Measurements from ENCODE around the gene MVD.

The MVD gene

DNA sequence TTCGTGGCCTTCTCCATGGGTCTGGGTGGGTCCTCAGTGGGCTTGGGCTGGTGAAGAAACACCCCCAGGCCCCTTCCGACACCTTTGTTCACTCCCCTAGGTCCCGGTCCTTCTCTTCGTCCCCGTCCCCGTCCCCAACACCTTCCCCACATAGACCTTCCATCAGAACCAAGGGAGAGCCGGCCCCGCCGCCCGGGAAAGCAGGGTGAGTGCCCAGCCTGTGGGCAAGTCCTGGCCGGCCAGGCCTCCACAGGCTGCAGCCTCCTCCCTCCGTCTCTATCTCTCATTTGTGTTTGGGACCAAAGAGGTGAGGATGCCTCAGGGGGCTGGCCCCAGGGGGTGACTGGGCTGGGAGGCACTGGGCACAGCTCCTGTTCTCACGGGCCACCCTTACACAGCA lies 39.0 kb downstream of the MVD start:
- H3K4me3 ChIP-seq (ENCODE audit: low read depth, low read length) = no peak overlapping the region
- H3K36me3 ChIP-seq = peaks cover 64% of the 10 kb centered on the region
- H3K27me3 ChIP-seq = no peaks in the 10 kb centered on the region
- H3K4me1 ChIP-seq = no peaks in the 10 kb centered on the region
- H3K9me3 ChIP-seq = no peaks in the 10 kb centered on the region
- TF ChIP-seq, protein P1, sequence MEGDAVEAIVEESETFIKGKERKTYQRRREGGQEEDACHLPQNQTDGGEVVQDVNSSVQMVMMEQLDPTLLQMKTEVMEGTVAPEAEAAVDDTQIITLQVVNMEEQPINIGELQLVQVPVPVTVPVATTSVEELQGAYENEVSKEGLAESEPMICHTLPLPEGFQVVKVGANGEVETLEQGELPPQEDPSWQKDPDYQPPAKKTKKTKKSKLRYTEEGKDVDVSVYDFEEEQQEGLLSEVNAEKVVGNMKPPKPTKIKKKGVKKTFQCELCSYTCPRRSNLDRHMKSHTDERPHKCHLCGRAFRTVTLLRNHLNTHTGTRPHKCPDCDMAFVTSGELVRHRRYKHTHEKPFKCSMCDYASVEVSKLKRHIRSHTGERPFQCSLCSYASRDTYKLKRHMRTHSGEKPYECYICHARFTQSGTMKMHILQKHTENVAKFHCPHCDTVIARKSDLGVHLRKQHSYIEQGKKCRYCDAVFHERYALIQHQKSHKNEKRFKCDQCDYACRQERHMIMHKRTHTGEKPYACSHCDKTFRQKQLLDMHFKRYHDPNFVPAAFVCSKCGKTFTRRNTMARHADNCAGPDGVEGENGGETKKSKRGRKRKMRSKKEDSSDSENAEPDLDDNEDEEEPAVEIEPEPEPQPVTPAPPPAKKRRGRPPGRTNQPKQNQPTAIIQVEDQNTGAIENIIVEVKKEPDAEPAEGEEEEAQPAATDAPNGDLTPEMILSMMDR (IDR thresholded peaks at IDR 0.05; ENCODE audit: low read depth, low read length) = no peak
- no peak for DNase-seq

DNA sequence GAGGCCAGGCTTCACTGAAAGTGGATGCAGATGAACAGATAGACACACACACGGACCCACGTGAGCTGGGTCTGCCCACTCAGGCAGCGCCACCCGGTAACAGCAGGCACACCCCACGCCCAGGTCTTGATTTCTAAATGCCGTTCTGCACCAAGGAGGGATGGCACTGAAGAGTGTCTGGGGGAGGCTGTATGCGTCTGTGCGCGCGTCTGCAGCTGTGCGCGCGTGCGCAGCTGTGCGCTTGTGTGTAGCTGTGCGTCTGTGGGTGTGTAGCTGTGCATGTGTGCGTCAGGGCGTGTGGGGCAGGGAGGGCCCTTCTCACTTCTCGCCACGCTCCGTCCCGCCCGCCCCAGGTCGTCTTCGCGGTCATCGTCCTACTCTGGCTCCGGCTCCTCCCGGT lies 40.0 kb downstream of the MVD start:
- TF ChIP-seq, protein P1 (IDR thresholded peaks at IDR 0.05; ENCODE audit: low read depth, low read length) = no peak
- H3K9me3 ChIP-seq = no peaks in the 10 kb centered on the region
- peaks cover 70% of the 10 kb centered on the region for H3K36me3 ChIP-seq
- H3K4me1 ChIP-seq = no peaks in the 10 kb centered on the region
- no peak overlapping the region for H3K4me3 ChIP-seq (ENCODE audit: low read depth, low read length)
- DNase-seq = no peak
- no peaks in the 10 kb centered on the region for H3K27me3 ChIP-seq

DNA sequence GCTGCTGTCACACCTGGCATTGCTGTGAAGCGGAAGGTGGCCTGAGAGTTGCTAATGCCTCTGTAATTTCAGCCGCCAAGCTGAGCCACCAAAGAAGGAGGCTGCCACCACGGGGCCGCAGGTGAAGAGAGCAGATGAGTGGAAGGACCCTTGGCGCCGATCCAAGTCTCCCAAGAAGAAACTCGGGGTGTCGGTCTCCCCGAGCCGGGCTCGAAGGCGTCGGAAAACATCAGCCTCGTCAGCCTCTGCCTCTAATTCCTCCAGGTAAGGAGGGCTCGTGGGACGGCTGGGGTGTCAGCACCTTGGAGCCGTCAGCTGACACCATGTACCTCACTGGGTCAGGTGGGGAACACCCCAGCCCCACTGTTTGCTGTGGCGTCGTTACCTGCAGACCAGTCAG lies 40.8 kb downstream of the MVD start:
- TF ChIP-seq, protein P1 (IDR thresholded peaks at IDR 0.05; ENCODE audit: low read depth, low read length) = no peak
- H3K9me3 ChIP-seq = no peaks in the 10 kb centered on the region
- no peak overlapping the region for H3K4me3 ChIP-seq (ENCODE audit: low read depth, low read length)
- no peak for DNase-seq
- H3K36me3 ChIP-seq = peaks cover 68% of the 10 kb centered on the region
- H3K4me1 ChIP-seq = no peaks in the 10 kb centered on the region
- H3K27me3 ChIP-seq = no peaks in the 10 kb centered on the region

DNA sequence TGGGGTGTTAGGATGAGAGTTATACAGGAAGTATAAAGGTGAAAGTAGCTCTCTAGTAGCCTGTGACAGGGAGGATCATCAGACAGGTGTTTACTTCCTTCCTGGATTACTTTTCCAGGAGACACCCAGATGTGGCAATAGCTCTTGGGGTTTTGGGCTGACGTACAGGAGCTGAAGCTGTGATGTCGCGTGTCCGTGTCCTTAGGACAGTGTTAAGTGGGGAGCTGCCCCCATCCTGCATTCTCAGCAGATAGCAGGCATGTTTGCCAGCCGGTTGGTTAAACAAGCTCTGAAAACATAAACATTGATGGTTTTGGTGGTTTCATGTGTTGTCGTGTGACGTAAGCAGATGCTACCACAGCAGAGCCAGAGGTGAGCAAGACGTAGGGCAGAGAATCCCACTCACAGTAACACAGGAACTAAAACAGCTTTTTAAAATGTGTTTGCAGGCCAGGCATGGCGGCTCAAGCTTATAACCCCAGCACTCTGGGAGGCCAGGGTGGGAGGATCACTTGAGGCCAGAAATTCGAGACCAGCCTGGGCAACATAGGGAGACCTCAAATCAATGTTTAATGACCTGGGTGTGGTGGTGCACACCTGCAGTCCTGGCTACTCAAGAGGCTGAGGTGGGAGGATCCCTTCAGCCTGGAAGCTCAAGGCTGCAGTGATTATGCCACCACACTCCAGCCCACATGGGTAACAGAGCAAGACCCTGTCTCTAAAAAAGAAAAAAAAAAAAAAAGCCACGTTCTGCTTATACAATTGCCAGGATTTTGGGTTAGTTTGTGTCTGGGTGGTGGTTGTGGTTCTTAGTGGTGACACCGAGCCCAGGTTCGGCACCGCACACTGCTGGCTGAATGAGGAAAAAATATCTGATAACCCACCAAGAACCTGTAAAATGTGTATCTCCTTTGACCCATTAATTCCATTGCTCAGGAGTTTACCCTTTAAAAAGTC lies 42.8 kb downstream of the MVD start:
- DNase-seq = no peak
- Histone ChIP-seq H3K36me3 (peaks cover 71% of the 10 kb centered on the region), H3K4me3 (ENCODE audit: low read depth, low read length) (no peak overlapping the region), H3K4me1 (no peaks in the 10 kb centered on the region), H3K9me3 (no peaks in the 10 kb centered on the region), H3K27me3 (no peaks in the 10 kb centered on the region)
- TF ChIP-seq, protein P1 (IDR thresholded peaks at IDR 0.05; ENCODE audit: low read depth, low read length) = no peak

DNA sequence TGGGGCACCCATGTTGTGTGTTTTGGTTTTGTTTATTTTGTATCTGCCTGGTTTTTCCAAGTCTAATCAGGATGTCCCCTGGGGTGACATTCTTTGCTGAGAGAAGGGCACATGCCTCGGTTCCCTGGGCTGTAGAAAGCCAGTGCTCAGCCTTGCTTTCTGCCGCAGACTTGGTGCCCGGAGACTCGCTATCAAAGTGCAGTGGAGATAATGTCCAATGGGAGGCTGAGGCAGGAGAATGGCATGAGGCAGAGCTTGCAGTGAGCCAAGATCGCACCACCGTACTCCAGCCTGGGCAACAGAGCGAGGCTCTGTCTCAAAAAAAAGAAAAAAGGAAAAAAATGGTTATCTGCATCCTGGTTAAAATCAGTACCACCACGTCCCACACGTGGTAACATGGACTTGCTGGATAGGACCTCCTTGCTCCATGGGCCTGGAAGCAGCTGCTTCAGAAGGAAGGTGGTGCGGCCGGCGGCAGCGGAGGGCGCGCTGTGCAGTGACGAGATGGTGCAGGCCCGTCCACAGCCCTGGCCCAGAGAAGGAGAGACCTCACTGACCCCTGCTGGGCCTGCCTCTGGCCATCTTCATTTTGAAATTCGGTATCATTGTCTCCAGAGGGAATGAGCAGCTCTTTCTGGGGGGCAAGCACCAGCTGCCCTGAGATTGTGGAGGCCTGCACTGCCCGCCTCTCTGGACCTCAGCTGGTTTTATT lies 43.8 kb downstream of the MVD start:
- Histone ChIP-seq H3K4me1 (no peaks in the 10 kb centered on the region), H3K36me3 (peaks cover 66% of the 10 kb centered on the region), H3K4me3 (ENCODE audit: low read depth, low read length) (no peak overlapping the region), H3K27me3 (no peaks in the 10 kb centered on the region), H3K9me3 (no peaks in the 10 kb centered on the region)
- no peak for DNase-seq
- TF ChIP-seq, protein P1 (IDR thresholded peaks at IDR 0.05; ENCODE audit: low read depth, low read length) = no peak

All from BE2C (cell line).